DOHH2 (cell line): ENCODE data around the gene MAPK11.

Experiments
- H3F3A ChIP-seq: fragments of 200-600 bp; sonication (generic), shearing (Covaris generic); 2 replicates; pipeline ENCODE4 v1.6.0; 2016; ENCODE audit warnings: antibody characterized with exemption, mild to moderate bottlenecking; ENCODE audit not compliant: control insufficient read depth, insufficient read depth
- H3K27ac ChIP-seq: fragments of 200-600 bp; sonication (generic); 2 replicates; pipeline ENCODE4 v1.5.1; 2014; ENCODE audit warnings: low read depth, mild to moderate bottlenecking, low read length, moderate library complexity
- H3K27me3 ChIP-seq: fragments of 200-600 bp; sonication (generic); 2 replicates; pipeline ENCODE4 v1.6.1; 2014; ENCODE audit warnings: mild to moderate bottlenecking, low read length, mixed read lengths; ENCODE audit not compliant: control insufficient read depth
- H3K36me3 ChIP-seq: fragments of 200-600 bp; sonication (generic); 2 replicates; pipeline ENCODE4 v1.6.1; 2014; ENCODE audit warnings: mild to moderate bottlenecking, low read length, moderate library complexity, mixed read lengths; ENCODE audit not compliant: control insufficient read depth
- H3K4me1 ChIP-seq: fragments of 200-600 bp; sonication (generic); 2 replicates; pipeline ENCODE4 v1.6.1; 2014; ENCODE audit warnings: mild to moderate bottlenecking, low read length, mixed read lengths; ENCODE audit not compliant: control insufficient read depth
- H3K4me2 ChIP-seq: fragments of 200-600 bp; sonication (generic); 2 replicates; pipeline ENCODE4 v1.6.0; 2014; ENCODE audit warnings: mild to moderate bottlenecking, low read length, moderate library complexity
- H3K4me3 ChIP-seq: fragments of 200-600 bp; sonication (generic); 2 replicates; pipeline ENCODE4 v1.5.1; 2014; ENCODE audit warnings: mild to moderate bottlenecking, low read length, mixed read lengths
- H3K79me2 ChIP-seq: fragments of 200-600 bp; sonication (generic); 2 replicates; pipeline ENCODE4 v1.6.1; 2014; ENCODE audit warnings: mild to moderate bottlenecking, low read length, mixed read lengths; ENCODE audit not compliant: control insufficient read depth
- H3K9me2 ChIP-seq: fragments of 200-600 bp; sonication (generic); replicated peaks from 2 replicates; pipeline ENCODE4 v1.6.1; 2014; ENCODE audit warnings: mild to moderate bottlenecking, low read length, mixed read lengths; ENCODE audit not compliant: control insufficient read depth
- H3K9me3 ChIP-seq: fragments of 200-600 bp; sonication (generic); 2 replicates; pipeline ENCODE4 v1.6.1; 2014; ENCODE audit warnings: antibody characterized with exemption, low read length, mixed read lengths; ENCODE audit not compliant: control insufficient read depth, insufficient read depth
- H4K20me1 ChIP-seq: fragments of 200-600 bp; sonication (generic); 2 replicates; pipeline ENCODE4 v1.6.0; 2014; ENCODE audit warnings: low read depth, mild to moderate bottlenecking, antibody characterized with exemption, low read length, moderate library complexity; ENCODE audit not compliant: control insufficient read depth, insufficient read depth
- CTCF ChIP-seq: fragments of 200-600 bp; sonication (generic); IDR thresholded peaks from one replicate; pipeline ENCODE4 v1.5.1; 2014; ENCODE audit warnings: antibody characterized with exemption, mild to moderate bottlenecking, low read depth, low read length; ENCODE audit not compliant: poor library complexity, severe bottlenecking
- EZH2phosphoT487 ChIP-seq: fragments of 200-600 bp; sonication (generic); IDR thresholded peaks from 2 replicates; pipeline ENCODE4 v1.6.1; 2017; ENCODE audit warnings: borderline replicate concordance, mild to moderate bottlenecking, antibody characterized with exemption, low read length, moderate library complexity, mixed read lengths

Gene MAPK11

GRCh38 chr22:50267591-50268390 lies 2.4 kb downstream of the MAPK11 start:
- no peak overlapping the region for H3K27ac ChIP-seq
- H3K4me1 ChIP-seq = peaks cover 50% of the 10 kb centered on the region
- H3K9me2 ChIP-seq = no peaks in the 10 kb centered on the region
- 0 out of 2 replicates have a peak, but pooled peaks cover 3% of the 10 kb centered on the region for H3K27me3 ChIP-seq
- H3K4me3 ChIP-seq = peak overlapping the region; percentile 53
- TF ChIP-seq EZH2phosphoT487 = no peak
- TF ChIP-seq CTCF = peak; percentile 43
- H3K36me3 ChIP-seq = no peaks in the 10 kb centered on the region
- H3F3A ChIP-seq = peaks cover 6% of the 10 kb centered on the region; the same call in 1 of the 2 replicates
- peaks cover 5% of the 10 kb centered on the region; the same call in 1 of the 2 replicates for H4K20me1 ChIP-seq
- no peaks in the 10 kb centered on the region for H3K9me3 ChIP-seq
- H3K4me2 ChIP-seq = peak overlapping the region; percentile 74
- H3K79me2 ChIP-seq = no peaks in the 10 kb centered on the region

- Histone ChIP-seq H3K9me3 (no peaks in the 10 kb centered on the region), H3K79me2 (peaks cover 1% of the 10 kb centered on the region; the same call in 1 of the 2 replicates), H4K20me1 (0 out of 2 replicates have a peak, but pooled peaks cover 3% of the 10 kb centered on the region), H3K4me3 (no peak overlapping the region), H3F3A (peaks cover 6% of the 10 kb centered on the region; the same call in 1 of the 2 replicates), H3K4me2 (no peak overlapping the region; the same call in 1 of the 2 replicates), H3K9me2 (no peaks in the 10 kb centered on the region), H3K36me3 (no peaks in the 10 kb centered on the region), H3K4me1 (peaks cover 56% of the 10 kb centered on the region), H3K27ac (no peak overlapping the region), H3K27me3 (0 out of 2 replicates have a peak, but pooled peaks cover 3% of the 10 kb centered on the region)
- TF ChIP-seq EZH2phosphoT487 = no peak
These were observed 3.2 kb downstream of the MAPK11 start for GRCh38 chr22:50266994-50267393.

GRCh38 chr22:50264946-50265669 lies 5.1 kb downstream of the MAPK11 start:
- 0 out of 2 replicates have a peak, but pooled peaks cover 3% of the 10 kb centered on the region for H4K20me1 ChIP-seq
- peaks cover 49% of the 10 kb centered on the region for H3K4me1 ChIP-seq
- no peak overlapping the region for H3K4me3 ChIP-seq
- H3F3A ChIP-seq = no peaks in the 10 kb centered on the region
- no peaks in the 10 kb centered on the region for H3K27me3 ChIP-seq
- no peaks in the 10 kb centered on the region for H3K9me2 ChIP-seq
- no peak overlapping the region for H3K4me2 ChIP-seq
- no peaks in the 10 kb centered on the region for H3K9me3 ChIP-seq
- no peak for TF ChIP-seq CTCF
- TF ChIP-seq EZH2phosphoT487 = no peak
- no peak overlapping the region for H3K27ac ChIP-seq
- no peaks in the 10 kb centered on the region for H3K36me3 ChIP-seq
- H3K79me2 ChIP-seq = peaks cover 14% of the 10 kb centered on the region
